Transverse colon (tissue), 4 donors: Measurements from ENCODE around the gene DSG2. TPM values are rescaled to one million over a fixed set of nuclear protein-coding genes. Genes with fewer than 3 reads are reported as not detected.

Experiments
- DNase-seq: peaks from one replicate; pipeline ENCODE4 v3.0.0-alpha.2; 2019
- H3K27ac ChIP-seq, 4 donors: fragments of 200-600 bp; sonication (generic); 2 replicates each; pipeline ENCODE4 v1.5.1; 2016 to 2018; ENCODE audit warnings: inconsistent platforms in 4 of 4
- H3K27me3 ChIP-seq: fragments of 200-600 bp; sonication (generic); 2 replicates; pipeline ENCODE4 v1.5.1; 2017; ENCODE audit warnings: inconsistent platforms
- H3K36me3 ChIP-seq, 4 donors: fragments of 200-600 bp; sonication (generic); 2 replicates each; pipeline ENCODE4 v1.5.1; 2017 to 2019; ENCODE audit warnings: inconsistent platforms in 4 of 4
- H3K4me1 ChIP-seq, 4 donors: fragments of 200-600 bp; sonication (generic); 2 replicates each; pipeline ENCODE4 v1.5.1; 2017 to 2020; ENCODE audit warnings: inconsistent platforms in 4 of 4
- H3K4me3 ChIP-seq, 4 donors: fragments of 200-600 bp; sonication (generic); 1 replicate in 1 of 4; 2 replicates in 3 of 4; pipeline versions ENCODE4 v1.5.1 to v1.6.1; 2017 to 2019; ENCODE audit warnings: inconsistent platforms in 4 of 4
- H3K9me3 ChIP-seq, 2 donors: fragments of 200-600 bp; sonication (generic); 2 replicates each; pipeline ENCODE4 v1.5.1; 2017 to 2019; ENCODE audit warnings: inconsistent platforms in 2 of 2
- EP300 ChIP-seq: sonication (generic); formaldehyde crosslinking; IDR thresholded peaks from one replicate; pipeline ENCODE4 v1.6.1; 2017; ENCODE audit warnings: antibody characterized with exemption, low read depth
- POLR2A ChIP-seq: fragments of 450-650 bp; IDR thresholded peaks from one replicate; pipeline ENCODE4 v1.6.1; 2016; ENCODE audit warnings: antibody characterized with exemption, mild to moderate bottlenecking, moderate library complexity
- POLR2AphosphoS5 ChIP-seq, 3 donors: sonication (generic); formaldehyde crosslinking; IDR thresholded peaks; one replicate each; pipeline ENCODE4 v1.6.1; 2016; ENCODE audit warnings: antibody characterized with exemption in 3 of 3
- WGBS, 2 donors: methylation state at CpG; one replicate each; pipeline ENCODE4 v1.1.5; 2018; ENCODE audit warnings: low coverage in 1 of 2; 5-methylcytosine and 5-hydroxymethylcytosine counted together
- in situ Hi-C, 4 donors: fragments of 200-750 bp; cut with MboI; loops; one replicate each; pipeline versions ENCODE4 v1.15.0 to v1.15.1; 2017; ENCODE audit warnings: low sequenced_read_pairs in 3 of 4, low pct_ligation_motif_present in 1 of 4, low pct_unique_long_range_greater_than_20kb in 1 of 4
- intact Hi-C: fragments of 100-400 bp; cut with DNase I; formaldehyde crosslinking; loops from one replicate; pipeline ENCODE4 v1.15.1; 2023; ENCODE audit warnings: low total_unique reads
- total RNA-seq, 4 donors: library from RNA; depleted of rRNA; stranded (reverse); fragments of >200 nt; gene quantifications; one replicate each; pipeline ENCODE4 v1.1.0, GENCODE V29; 2016
- TF ChIP-seq, protein P1 (sequence below), 5 experiments: fragments of 200-600 bp in 3 of 5; fragments of 450-650 bp in 2 of 5; sonication (generic) in 3 of 5; IDR thresholded peaks; 1 replicate in 2 of 5; 2 replicates in 3 of 5; pipeline ENCODE4 v1.5.1; 2016 to 2017; ENCODE audit warnings: antibody characterized with exemption in 5 of 5, inconsistent platforms in 3 of 5, mild to moderate bottlenecking in 2 of 5, moderate library complexity in 1 of 5

The DSG2 gene
- total RNA-seq, 4 donors from 2014 or later, result 59.3 to 272 (median 198) TPM

DNA sequence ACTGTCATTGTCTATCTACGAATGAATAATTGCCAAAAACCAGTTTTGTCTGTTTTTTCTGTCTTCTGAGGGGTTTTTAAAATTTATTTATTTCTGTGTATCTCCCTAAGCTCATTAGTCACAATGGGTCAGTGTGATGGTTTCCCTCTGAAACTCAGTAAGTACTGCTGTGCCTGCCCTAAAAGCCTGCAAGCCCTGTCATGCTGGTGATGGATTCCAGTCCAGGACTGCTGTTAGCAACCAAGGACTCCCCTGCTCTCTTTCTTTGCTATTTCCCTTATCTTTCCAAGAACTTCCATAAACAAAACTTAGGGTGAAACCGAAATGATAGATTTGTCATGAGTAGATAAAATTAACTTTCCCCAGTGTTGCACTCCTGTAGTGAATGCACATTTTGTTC lies 11.8 kb upstream of the DSG2 start:
- no peak overlapping the region for H3K27ac ChIP-seq
- H3K27me3 ChIP-seq, result no peaks in the 10 kb centered on the region
- H3K4me3 ChIP-seq, result no peak overlapping the region
- 62 to 70% methylated on average over 2 of the region's 2 CpGs for WGBS, 2 donors
- no peak for DNase-seq
- in situ Hi-C loops (no loop called here), intact Hi-C loops (no loop called here)
- no peak for TF ChIP-seq POLR2A
- TF ChIP-seq, protein P1, sequence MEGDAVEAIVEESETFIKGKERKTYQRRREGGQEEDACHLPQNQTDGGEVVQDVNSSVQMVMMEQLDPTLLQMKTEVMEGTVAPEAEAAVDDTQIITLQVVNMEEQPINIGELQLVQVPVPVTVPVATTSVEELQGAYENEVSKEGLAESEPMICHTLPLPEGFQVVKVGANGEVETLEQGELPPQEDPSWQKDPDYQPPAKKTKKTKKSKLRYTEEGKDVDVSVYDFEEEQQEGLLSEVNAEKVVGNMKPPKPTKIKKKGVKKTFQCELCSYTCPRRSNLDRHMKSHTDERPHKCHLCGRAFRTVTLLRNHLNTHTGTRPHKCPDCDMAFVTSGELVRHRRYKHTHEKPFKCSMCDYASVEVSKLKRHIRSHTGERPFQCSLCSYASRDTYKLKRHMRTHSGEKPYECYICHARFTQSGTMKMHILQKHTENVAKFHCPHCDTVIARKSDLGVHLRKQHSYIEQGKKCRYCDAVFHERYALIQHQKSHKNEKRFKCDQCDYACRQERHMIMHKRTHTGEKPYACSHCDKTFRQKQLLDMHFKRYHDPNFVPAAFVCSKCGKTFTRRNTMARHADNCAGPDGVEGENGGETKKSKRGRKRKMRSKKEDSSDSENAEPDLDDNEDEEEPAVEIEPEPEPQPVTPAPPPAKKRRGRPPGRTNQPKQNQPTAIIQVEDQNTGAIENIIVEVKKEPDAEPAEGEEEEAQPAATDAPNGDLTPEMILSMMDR (IDR thresholded peaks at IDR 0.05), result no peak
- no peak for TF ChIP-seq POLR2AphosphoS5 (IDR thresholded peaks at IDR 0.05)
- TF ChIP-seq EP300, result no peak
- no peaks in the 10 kb centered on the region for H3K9me3 ChIP-seq
- no peaks in the 10 kb centered on the region for H3K36me3 ChIP-seq
- peaks cover 0 to 23% (median 9%) of the 10 kb centered on the region in 4 donors for H3K4me1 ChIP-seq

DNA sequence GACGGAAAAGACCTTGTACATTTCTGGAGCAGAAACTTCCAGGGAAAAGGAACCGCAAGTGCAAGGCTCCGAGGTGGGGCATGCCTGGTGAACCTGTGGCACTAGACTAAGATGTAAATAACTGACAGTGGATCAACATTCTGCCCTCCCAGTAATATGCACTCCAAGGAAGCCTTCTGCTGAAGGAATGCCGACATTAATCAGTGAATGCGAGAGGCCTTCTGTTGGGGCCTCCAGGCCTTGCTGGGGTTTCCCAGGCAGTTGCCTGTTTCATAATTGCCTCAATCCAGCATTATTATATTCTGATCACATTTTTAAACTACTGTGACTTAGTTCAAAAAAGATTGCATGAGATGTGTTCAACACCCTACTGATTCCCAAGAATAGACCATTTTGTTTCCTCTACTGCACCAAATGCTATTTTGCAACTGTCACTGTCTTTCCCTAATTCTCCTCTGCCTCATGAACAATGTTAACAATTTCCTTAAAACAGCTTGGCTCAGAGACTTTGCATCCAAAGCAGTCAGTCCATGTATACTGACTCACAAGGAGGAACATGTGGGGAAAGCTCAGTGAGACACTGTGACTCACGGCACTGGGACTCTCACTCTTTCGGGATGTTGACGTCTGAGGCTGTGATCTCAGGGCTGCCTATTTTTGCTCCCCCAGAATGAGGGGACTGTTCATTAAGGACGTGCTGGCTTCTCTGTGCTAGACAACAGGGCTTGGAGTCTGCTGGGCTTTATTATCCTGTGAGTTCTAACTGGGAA lies 10.5 kb upstream of the DSG2 start:
- in situ Hi-C loops (no loop called here), intact Hi-C loops (no loop called here)
- Histone ChIP-seq H3K4me1 (peaks cover 0 to 26% (median 9%) of the 10 kb centered on the region in 4 donors), H3K9me3 (no peaks in the 10 kb centered on the region), H3K27ac (no peak overlapping the region), H3K27me3 (no peaks in the 10 kb centered on the region), H3K36me3 (no peaks in the 10 kb centered on the region), H3K4me3 (no peak overlapping the region)
- no peak for DNase-seq
- WGBS, 2 donors, result 86 to 96% methylated on average over 5 to 9 of the region's 9 CpGs
- TF ChIP-seq POLR2AphosphoS5 (IDR thresholded peaks at IDR 0.05) (no peak), POLR2A (no peak), EP300 (no peak)
- TF ChIP-seq, protein P1 (IDR thresholded peaks at IDR 0.05), result no peak

DNA sequence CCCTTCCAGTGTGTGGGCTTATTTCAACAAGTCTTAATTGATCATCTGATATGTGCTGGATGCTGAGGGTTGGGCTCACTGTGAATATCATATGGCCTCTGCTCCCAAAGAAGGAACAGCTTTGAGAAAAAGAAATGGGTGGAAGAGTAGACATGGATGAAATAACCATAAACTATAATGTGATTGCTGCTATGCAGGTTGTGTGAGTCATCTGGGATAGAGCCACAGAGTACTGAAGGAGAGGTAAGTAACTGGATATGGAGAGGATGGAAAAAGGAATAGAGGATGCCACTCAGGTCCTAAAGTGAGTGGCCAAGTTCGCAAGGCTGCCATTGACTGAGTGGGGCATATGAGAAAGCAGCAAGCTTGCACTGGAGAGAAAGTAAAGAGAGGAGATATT lies 8.7 kb upstream of the DSG2 start:
- Histone ChIP-seq H3K4me1 (peaks cover 0 to 38% (median 9%) of the 10 kb centered on the region in 4 donors), H3K27ac (peak overlapping the region in 3 of 4 donors; percentile 61 to 68 (median 65)), H3K4me3 (no peak overlapping the region), H3K9me3 (no peaks in the 10 kb centered on the region), H3K36me3 (no peaks in the 10 kb centered on the region), H3K27me3 (no peaks in the 10 kb centered on the region)
- no peak for DNase-seq
- in situ Hi-C loops, result no loop called here
- no peak for TF ChIP-seq EP300
- TF ChIP-seq POLR2AphosphoS5 (IDR thresholded peaks at IDR 0.05), result peak in 1 of 3 donors; percentile 38
- 72% methylated on average over 1 of the region's 1 CpG; no CpG with 5 or more reads in 1 of the 2 donors for WGBS, 2 donors
- intact Hi-C loops, result no loop called here

DNA sequence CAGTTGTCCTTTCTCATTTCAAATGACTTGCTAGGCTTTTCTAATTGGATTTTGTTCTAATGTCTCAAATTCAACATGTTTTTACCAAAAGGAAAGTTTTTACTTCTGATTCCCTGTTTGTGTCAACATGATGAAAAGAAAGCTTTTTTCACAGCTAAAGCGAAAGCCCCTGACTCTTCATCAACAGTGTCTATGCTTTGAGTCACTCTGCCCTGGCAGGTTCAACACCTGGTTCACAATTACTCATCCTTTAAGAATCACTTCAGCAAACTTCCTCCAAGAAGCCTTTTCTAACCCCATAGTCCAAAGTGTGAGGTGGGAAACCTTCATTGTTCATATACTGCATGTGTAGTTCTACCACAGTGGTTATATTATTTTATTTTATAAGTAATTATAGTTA lies 7.6 kb upstream of the DSG2 start:
- Histone ChIP-seq H3K27me3 (no peaks in the 10 kb centered on the region), H3K27ac (peak overlapping the region; percentile 4 to 68 (median 63)), H3K4me1 (peaks cover 0 to 33% (median 12%) of the 10 kb centered on the region in 4 donors), H3K36me3 (no peaks in the 10 kb centered on the region), H3K9me3 (no peaks in the 10 kb centered on the region), H3K4me3 (no peak overlapping the region)
- DNase-seq, result no peak
- in situ Hi-C loops (no loop called here), intact Hi-C loops (no loop called here)
- TF ChIP-seq POLR2A, result peak; percentile 29
- TF ChIP-seq, protein P1 (IDR thresholded peaks at IDR 0.05), result no peak
- peak in 2 of 3 donors; percentile 29 to 63 for TF ChIP-seq POLR2AphosphoS5 (IDR thresholded peaks at IDR 0.05)
- WGBS, 2 donors, result 31 to 60% methylated on average over 1 of the region's 1 CpG

DNA sequence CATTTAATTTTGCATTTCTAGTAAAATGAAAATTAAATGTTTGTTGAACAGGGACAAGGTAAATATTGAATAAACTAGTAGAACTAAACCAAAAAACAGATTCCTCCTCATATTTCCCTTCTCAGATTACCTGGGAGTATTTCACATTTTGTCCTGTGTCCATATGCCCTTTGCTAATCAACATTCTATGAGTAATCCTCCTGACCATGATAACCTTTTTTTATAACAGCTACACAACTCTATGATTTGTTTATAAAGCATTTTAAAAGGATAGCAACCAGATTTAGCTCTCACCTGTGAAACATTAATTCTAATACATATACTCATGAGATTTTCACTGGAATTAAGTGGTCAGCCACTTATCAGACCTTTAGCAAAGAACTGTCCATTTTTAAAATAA lies 7.1 kb upstream of the DSG2 start:
- no peaks in the 10 kb centered on the region for H3K27me3 ChIP-seq
- H3K9me3 ChIP-seq, result no peaks in the 10 kb centered on the region
- peaks cover 0 to 33% (median 12%) of the 10 kb centered on the region in 4 donors for H3K4me1 ChIP-seq
- no peak overlapping the region for H3K4me3 ChIP-seq
- peak overlapping the region; percentile 4 to 68 (median 40) for H3K27ac ChIP-seq
- H3K36me3 ChIP-seq, result no peaks in the 10 kb centered on the region
- intact Hi-C loops (no loop called here), in situ Hi-C loops (no loop called here)
- TF ChIP-seq EP300 (no peak), POLR2A (no peak), POLR2AphosphoS5 (IDR thresholded peaks at IDR 0.05) (no peak)
- TF ChIP-seq, protein P1 (IDR thresholded peaks at IDR 0.05), result no peak
- no peak for DNase-seq
